GM12864 (cell line): ENCODE results near the gene SEMA5B.

ENCODE experiments used
- DNase-seq: peaks from one replicate; pipeline ENCODE4 v3.0.0-alpha.2; 2011; ENCODE audit warnings: low read depth
- H3K4me3 ChIP-seq: 2 replicates; pipeline ENCODE4 v1.5.1; 2011; ENCODE audit warnings: mild to moderate bottlenecking, low read depth, low read length, control low read depth
- CTCF ChIP-seq: IDR thresholded peaks from 2 replicates; pipeline ENCODE4 v1.5.1; 2011; ENCODE audit warnings: low read depth, mild to moderate bottlenecking, moderate library complexity, low read length, control low read depth, inconsistent platforms; ENCODE audit errors: missing control alignments

The SEMA5B gene

GRCh38 chr3:123038751-123039150 lies 11.2 kb upstream of the SEMA5B start:
- TF ChIP-seq CTCF: no peak
- DNase-seq: no peak
- H3K4me3 ChIP-seq: no peak overlapping the region

- no peak overlapping the region for H3K4me3 ChIP-seq
- DNase-seq: no peak
- no peak for TF ChIP-seq CTCF
Observed at GRCh38 chr3:123037015-123037375, 9.4 kb upstream of the SEMA5B start.

GRCh38 chr3:123036352-123037014 lies 8.9 kb upstream of the SEMA5B start:
- H3K4me3 ChIP-seq: no peak overlapping the region
- TF ChIP-seq CTCF: no peak
- no peak for DNase-seq

- TF ChIP-seq CTCF: no peak
Observed at GRCh38 chr3:123034996-123035395, 7.4 kb upstream of the SEMA5B start.

GRCh38 chr3:123034120-123034519 lies 6.6 kb upstream of the SEMA5B start:
- H3K4me3 ChIP-seq: no peak overlapping the region
- no peak for TF ChIP-seq CTCF
- no peak for DNase-seq

More at GRCh38 chr3:123034996-123035395, 7.4 kb upstream of the SEMA5B start:
- no peak overlapping the region for H3K4me3 ChIP-seq
- DNase-seq: no peak

GRCh38 chr3:123032057-123032456 lies 4.5 kb upstream of the SEMA5B start:
- DNase-seq: no peak
- no peak for TF ChIP-seq CTCF
- no peak overlapping the region for H3K4me3 ChIP-seq

GRCh38 chr3:123031051-123031450 lies 3.5 kb upstream of the SEMA5B start:
- no peak for DNase-seq
- H3K4me3 ChIP-seq: no peak overlapping the region
- no peak for TF ChIP-seq CTCF
